Jurkat, Clone E6-1 (cell line): ENCODE measurements around the gene GARIN5A.
A peak's percentile ranks its signal among the peaks of the same experiment; 100 is the strongest.
"Not testable (repeated sequence)": the region's sequence is repeated elsewhere in the genome, so short reads cannot be mapped to it uniquely, and the experiment has no call there.

Source experiments
- DNase-seq: peaks from one replicate; pipeline ENCODE4 v3.0.0-alpha.2; 2011; ENCODE audit warnings: low read depth, low spot score
- H3K4me3 ChIP-seq: 2 replicates; pipeline ENCODE4 v1.5.1; 2011; ENCODE audit warnings: mild to moderate bottlenecking, low read length, control low read depth, moderate library complexity

The GARIN5A gene

GRCh38 chr19:50475736-50476223, 868 bp downstream of the GARIN5A start:
- no peak for DNase-seq
- H3K4me3 ChIP-seq, result no peak overlapping the region; the same call in 1 of the 2 replicates

GRCh38 chr19:50475101-50475568, 1.5 kb downstream of the GARIN5A start:
- H3K4me3 ChIP-seq, result no peak overlapping the region
- DNase-seq, result no peak

GRCh38 chr19:50473336-50473735, 3.3 kb downstream of the GARIN5A start:
- not testable (repeated sequence) for H3K4me3 ChIP-seq, DNase-seq

- DNase-seq, result no peak
- no peak overlapping the region for H3K4me3 ChIP-seq
Measured at GRCh38 chr19:50468818-50469217, 7.8 kb downstream of the GARIN5A start.

GRCh38 chr19:50467566-50467965, 9.1 kb downstream of the GARIN5A start:
- H3K4me3 ChIP-seq, result no peak overlapping the region
- DNase-seq, result no peak

GRCh38 chr19:50466706-50467039, 10.0 kb downstream of the GARIN5A start:
- no peak for DNase-seq
- no peak overlapping the region for H3K4me3 ChIP-seq

- no peak overlapping the region for H3K4me3 ChIP-seq
- no peak for DNase-seq
Measured at GRCh38 chr19:50465986-50466705, 10.5 kb downstream of the GARIN5A start.

- no peak for DNase-seq
- no peak overlapping the region for H3K4me3 ChIP-seq
Measured at GRCh38 chr19:50465000-50465399, 11.6 kb downstream of the GARIN5A start.

- DNase-seq, result no peak
- no peak overlapping the region for H3K4me3 ChIP-seq
Measured at GRCh38 chr19:50464348-50464747, 12.3 kb downstream of the GARIN5A start.

- DNase-seq, result no peak
- H3K4me3 ChIP-seq, result no peak overlapping the region
Measured at GRCh38 chr19:50462970-50463369, 13.7 kb downstream of the GARIN5A start.

GRCh38 chr19:50461066-50461875, 15.4 kb downstream of the GARIN5A start:
- no peak overlapping the region for H3K4me3 ChIP-seq
- DNase-seq, result peak; percentile 43

- no peak overlapping the region for H3K4me3 ChIP-seq
- no peak for DNase-seq
Measured at GRCh38 chr19:50460161-50460765, 16.4 kb downstream of the GARIN5A start.

- DNase-seq, result no peak
- H3K4me3 ChIP-seq, result no peak overlapping the region
Measured at GRCh38 chr19:50459638-50460037, 17.0 kb downstream of the GARIN5A start.

GRCh38 chr19:50459067-50459456, 17.6 kb downstream of the GARIN5A start:
- no peak overlapping the region for H3K4me3 ChIP-seq

GRCh38 chr19:50458396-50459066, 18.1 kb downstream of the GARIN5A start:
- DNase-seq, result no peak
- no peak overlapping the region for H3K4me3 ChIP-seq

More at GRCh38 chr19:50459067-50459456, 17.6 kb downstream of the GARIN5A start:
- DNase-seq, result no peak

- no peak overlapping the region for H3K4me3 ChIP-seq
- DNase-seq, result no peak
Measured at GRCh38 chr19:50457300-50457699, 19.3 kb downstream of the GARIN5A start.

GRCh38 chr19:50455992-50456391, 20.7 kb downstream of the GARIN5A start:
- no peak for DNase-seq
- no peak overlapping the region for H3K4me3 ChIP-seq

GRCh38 chr19:50453243-50453642, 23.4 kb downstream of the GARIN5A start:
- no peak overlapping the region for H3K4me3 ChIP-seq
- DNase-seq, result no peak

GRCh38 chr19:50451223-50451534, 25.5 kb downstream of the GARIN5A start:
- no peak overlapping the region for H3K4me3 ChIP-seq
- DNase-seq, result no peak
